Measurements from ENCODE around the gene TMEM132D. TPM values are rescaled to one million over a fixed set of nuclear protein-coding genes. Genes with fewer than 3 reads are reported as not detected.

The TMEM132D gene
- total and polyA plus RNA-seq, 2 experiments from 2014 or later, result not detected

DNA sequence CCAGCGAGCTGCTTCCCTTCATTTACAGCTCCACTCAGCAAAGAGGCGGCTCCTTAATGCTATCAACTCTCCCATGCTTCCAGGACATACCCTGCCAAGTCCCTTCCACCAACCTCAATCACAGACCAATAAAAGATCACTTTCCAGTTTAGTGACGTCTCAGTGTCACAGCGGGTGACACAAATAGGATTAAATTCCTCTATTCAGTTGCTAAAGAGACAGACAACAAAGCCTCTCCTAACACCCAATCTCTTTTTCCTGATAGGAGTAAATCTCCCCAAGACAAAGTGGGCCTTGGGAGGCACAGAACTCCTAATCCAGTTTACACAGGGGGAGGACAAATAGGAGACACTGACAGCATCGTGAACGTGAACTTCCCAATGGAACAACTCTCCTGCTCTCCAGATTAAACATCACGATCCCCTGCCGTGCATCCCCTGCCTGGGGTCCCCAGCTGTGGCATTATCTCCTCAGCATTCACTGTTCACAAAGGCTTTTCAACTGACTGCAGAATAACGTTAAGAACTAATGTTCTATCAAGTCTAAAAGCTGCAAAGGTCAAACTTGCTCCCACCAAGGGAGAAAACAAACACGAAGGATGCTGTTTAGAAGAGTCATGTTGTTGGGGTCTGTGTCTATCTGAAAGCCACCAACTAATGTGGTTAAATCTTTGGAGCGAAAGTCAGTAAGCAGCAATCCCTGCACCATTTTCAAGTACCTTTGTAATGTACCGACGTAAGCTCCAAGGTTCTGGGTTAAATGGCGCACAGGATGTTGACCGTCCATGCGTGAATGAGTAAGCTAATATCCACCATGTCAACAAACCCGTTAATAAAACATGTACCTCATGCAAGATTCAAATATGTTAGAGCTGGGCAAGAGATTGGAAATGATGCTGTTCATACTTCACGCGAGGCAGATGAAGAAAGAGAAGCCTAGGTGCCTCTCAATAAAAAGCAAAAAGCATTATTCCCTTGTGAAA is 31.5 kb downstream of the TMEM132D start:
- in situ Hi-C loops (cut with MboI), result no loop called here
- H3K27ac ChIP-seq, result no peak overlapping the region
- no peaks in the 10 kb centered on the region for H3K79me2 ChIP-seq (ENCODE audit: insufficient read depth)
- no peaks in the 10 kb centered on the region for H3F3A ChIP-seq (ENCODE audit: insufficient read depth)
- no peaks in the 10 kb centered on the region for H3K4me1 ChIP-seq (ENCODE audit: insufficient read depth)
- H2AFZ ChIP-seq, result no peak overlapping the region
- DNase-seq, result no peak
- H3K9ac ChIP-seq, result no peak overlapping the region
- 26 to 28% methylated on average over 19 of the region's 19 CpGs for WGBS, 2 experiments (ENCODE audit: low coverage in 1 of 2, low lambda C conversion rate in 2 of 2, missing lambda C conversion rate in 2 of 2)
- H3K27me3 ChIP-seq (replicated peaks; ENCODE audit: insufficient read depth), result no peaks in the 10 kb centered on the region
- no peak for TF ChIP-seq EZH2phosphoT487 (IDR thresholded peaks at IDR 0.05; ENCODE audit: insufficient read depth, low read depth)
- H3K4me3 ChIP-seq, result no peak overlapping the region
- H3K9me2 ChIP-seq (ENCODE audit: insufficient read depth), result no peaks in the 10 kb centered on the region
- H3K36me3 ChIP-seq (ENCODE audit: low read depth), result no peaks in the 10 kb centered on the region
- H4K20me1 ChIP-seq (ENCODE audit: insufficient read depth), result no peaks in the 10 kb centered on the region
- H3K9me3 ChIP-seq (ENCODE audit: low read depth), result no peaks in the 10 kb centered on the region
- H3K4me2 ChIP-seq (ENCODE audit: unreplicated experiment), result no peak overlapping the region

DNA sequence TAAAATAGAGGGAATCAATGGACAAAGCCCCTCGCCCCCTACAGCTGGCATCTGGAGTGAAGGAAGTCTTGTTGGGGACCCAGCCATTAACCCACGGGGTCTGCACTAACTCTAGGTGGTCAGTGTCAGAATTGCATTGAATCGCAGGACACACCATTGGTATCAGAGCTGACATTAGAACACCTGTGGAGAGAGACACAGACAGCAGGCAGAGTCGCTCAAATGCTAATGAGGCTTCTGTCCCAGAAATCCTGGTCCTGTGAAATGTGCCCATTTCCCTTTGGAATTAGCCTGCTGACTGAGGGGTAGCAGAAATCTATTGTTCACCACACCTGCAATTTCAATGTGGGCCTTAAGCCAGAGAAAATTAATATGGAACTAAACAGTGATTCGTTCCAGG is 33.0 kb downstream of the TMEM132D start:
- Histone ChIP-seq H3K4me2 (ENCODE audit: unreplicated experiment) (no peak overlapping the region), H3K27ac (no peak overlapping the region), H3F3A (ENCODE audit: insufficient read depth) (no peaks in the 10 kb centered on the region), H2AFZ (no peak overlapping the region), H3K4me3 (no peak overlapping the region), H3K9me2 (ENCODE audit: insufficient read depth) (no peaks in the 10 kb centered on the region), H3K9me3 (ENCODE audit: low read depth) (no peaks in the 10 kb centered on the region), H3K79me2 (ENCODE audit: insufficient read depth) (no peaks in the 10 kb centered on the region), H4K20me1 (ENCODE audit: insufficient read depth) (no peaks in the 10 kb centered on the region), H3K4me1 (ENCODE audit: insufficient read depth) (no peaks in the 10 kb centered on the region), H3K36me3 (ENCODE audit: low read depth) (no peaks in the 10 kb centered on the region), H3K27me3 (replicated peaks; ENCODE audit: insufficient read depth) (no peaks in the 10 kb centered on the region), H3K9ac (no peak overlapping the region)
- TF ChIP-seq EZH2phosphoT487 (IDR thresholded peaks at IDR 0.05; ENCODE audit: insufficient read depth, low read depth) (no peak), EZH2 (IDR thresholded peaks at IDR 0.05; ENCODE audit: insufficient read depth, poor library complexity, severe bottlenecking) (no peak)
- 5 to 6% methylated on average over 5 of the region's 5 CpGs for WGBS, 2 experiments (ENCODE audit: low coverage in 1 of 2, low lambda C conversion rate in 2 of 2, missing lambda C conversion rate in 2 of 2)
- no peak for DNase-seq
- in situ Hi-C loops (cut with MboI), result no loop called here

DNA sequence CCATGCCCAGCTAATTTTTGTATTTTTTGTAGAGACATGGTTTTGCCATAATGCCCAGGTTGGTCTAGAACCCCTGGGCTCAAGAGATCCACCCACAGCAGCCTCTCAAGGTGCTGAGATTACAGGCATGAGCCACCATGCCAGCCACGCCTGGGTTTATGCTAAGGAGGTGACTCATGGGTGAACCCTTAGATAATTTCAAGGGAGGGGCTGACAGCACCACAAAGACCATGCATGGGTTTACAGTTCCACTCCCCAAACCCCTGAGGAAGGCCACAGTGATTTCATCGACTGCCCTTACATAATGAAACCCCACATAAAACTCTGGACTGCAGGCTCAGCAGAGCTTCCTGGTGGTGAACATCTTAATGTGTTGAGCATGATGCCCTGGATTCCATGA is 33.7 kb downstream of the TMEM132D start:
- no peaks in the 10 kb centered on the region for H3K4me1 ChIP-seq (ENCODE audit: insufficient read depth)
- no peak overlapping the region for H2AFZ ChIP-seq
- no peaks in the 10 kb centered on the region for H3K27me3 ChIP-seq (replicated peaks; ENCODE audit: insufficient read depth)
- in situ Hi-C loops (cut with MboI), result no loop called here
- H3K27ac ChIP-seq, result no peak overlapping the region
- WGBS, 2 experiments (ENCODE audit: low coverage in 1 of 2, low lambda C conversion rate in 2 of 2, missing lambda C conversion rate in 2 of 2), result 13 to 30% methylated on average over 2 of the region's 2 CpGs
- TF ChIP-seq EZH2phosphoT487 (IDR thresholded peaks at IDR 0.05; ENCODE audit: insufficient read depth, low read depth), result no peak
- TF ChIP-seq EZH2 (IDR thresholded peaks at IDR 0.05; ENCODE audit: insufficient read depth, poor library complexity, severe bottlenecking), result no peak
- H3K9me2 ChIP-seq (ENCODE audit: insufficient read depth), result no peaks in the 10 kb centered on the region
- no peaks in the 10 kb centered on the region for H3K36me3 ChIP-seq (ENCODE audit: low read depth)
- no peaks in the 10 kb centered on the region for H4K20me1 ChIP-seq (ENCODE audit: insufficient read depth)
- H3K4me3 ChIP-seq, result no peak overlapping the region
- H3K79me2 ChIP-seq (ENCODE audit: insufficient read depth), result no peaks in the 10 kb centered on the region
- H3K9me3 ChIP-seq (ENCODE audit: low read depth), result no peaks in the 10 kb centered on the region
- H3F3A ChIP-seq (ENCODE audit: insufficient read depth), result no peaks in the 10 kb centered on the region
- no peak overlapping the region for H3K4me2 ChIP-seq (ENCODE audit: unreplicated experiment)
- H3K9ac ChIP-seq, result no peak overlapping the region
- no peak for DNase-seq

DNA sequence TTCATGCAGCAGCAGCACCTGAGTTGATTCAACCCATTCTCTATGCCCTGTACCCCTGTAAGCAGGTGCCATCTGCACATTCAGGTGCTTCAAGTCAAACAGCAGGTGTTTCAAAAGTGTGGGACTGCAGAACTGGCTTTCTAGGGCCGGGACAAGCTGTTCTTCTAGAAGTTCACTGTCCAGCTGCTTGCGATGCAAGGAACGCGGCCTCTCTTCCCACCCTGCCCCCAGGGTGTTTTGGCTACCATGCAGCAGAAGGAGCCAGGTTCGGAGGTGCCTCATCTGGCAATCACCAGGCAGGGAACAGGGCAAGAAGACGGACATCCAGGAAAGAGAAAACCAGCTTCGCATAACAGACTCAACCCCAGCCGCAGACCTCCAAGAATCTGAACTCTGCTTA is 35.2 kb downstream of the TMEM132D start:
- TF ChIP-seq EZH2 (IDR thresholded peaks at IDR 0.05; ENCODE audit: insufficient read depth, poor library complexity, severe bottlenecking), result no peak
- TF ChIP-seq EZH2phosphoT487 (IDR thresholded peaks at IDR 0.05; ENCODE audit: insufficient read depth, low read depth), result no peak
- DNase-seq, result no peak
- no peak overlapping the region for H2AFZ ChIP-seq
- no peak overlapping the region for H3K27ac ChIP-seq
- no peaks in the 10 kb centered on the region for H3K27me3 ChIP-seq (replicated peaks; ENCODE audit: insufficient read depth)
- H3K36me3 ChIP-seq (ENCODE audit: low read depth), result no peaks in the 10 kb centered on the region
- no peak overlapping the region for H3K4me2 ChIP-seq (ENCODE audit: unreplicated experiment)
- WGBS, 2 experiments (ENCODE audit: low coverage in 1 of 2, low lambda C conversion rate in 2 of 2, missing lambda C conversion rate in 2 of 2), result 15 to 20% methylated on average over 8 of the region's 8 CpGs
- H3F3A ChIP-seq (ENCODE audit: insufficient read depth), result no peaks in the 10 kb centered on the region
- H3K9ac ChIP-seq, result no peak overlapping the region
- H4K20me1 ChIP-seq (ENCODE audit: insufficient read depth), result no peaks in the 10 kb centered on the region
- H3K4me3 ChIP-seq, result no peak overlapping the region
- H3K79me2 ChIP-seq (ENCODE audit: insufficient read depth), result no peaks in the 10 kb centered on the region
- in situ Hi-C loops (cut with MboI), result no loop called here
- no peaks in the 10 kb centered on the region for H3K4me1 ChIP-seq (ENCODE audit: insufficient read depth)
- H3K9me2 ChIP-seq (ENCODE audit: insufficient read depth), result no peaks in the 10 kb centered on the region
- H3K9me3 ChIP-seq (ENCODE audit: low read depth), result no peaks in the 10 kb centered on the region

All from GM23248 (cell line).